GM21528 (cell line): Measurements from ENCODE around the gene EPSTI1.

Source experiments
- ATAC-seq: cut with Tn5 transposase; IDR thresholded peaks from one replicate; pipeline ENCODE4 v1.9.1; 2021; ENCODE audit warnings: mild to moderate bottlenecking, moderate library complexity; ENCODE audit not compliant: unreplicated experiment, low FRiP score

EPSTI1 gene

DNA sequence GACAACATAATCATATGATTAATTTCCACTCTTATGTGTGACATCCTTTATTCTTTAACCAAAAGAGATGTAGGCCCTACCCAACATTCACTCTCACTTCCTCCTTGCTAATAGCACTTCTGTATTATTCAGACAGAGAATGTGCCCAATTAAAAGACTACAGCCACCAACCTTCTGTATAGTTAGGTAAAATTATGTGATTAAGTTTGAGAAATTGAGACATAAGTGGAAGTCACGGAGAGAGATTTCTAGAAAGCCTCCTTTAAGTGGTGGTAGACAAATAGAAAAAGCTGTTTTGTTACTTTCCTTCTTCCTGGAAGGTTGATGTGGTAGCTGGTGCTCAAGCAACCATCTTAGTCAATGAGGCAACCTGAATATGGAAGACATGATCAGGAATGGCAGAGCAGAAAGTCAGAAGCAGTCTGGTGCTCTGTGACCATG, 14.8 kb downstream of the EPSTI1 start:
- ATAC-seq, result no peak

DNA sequence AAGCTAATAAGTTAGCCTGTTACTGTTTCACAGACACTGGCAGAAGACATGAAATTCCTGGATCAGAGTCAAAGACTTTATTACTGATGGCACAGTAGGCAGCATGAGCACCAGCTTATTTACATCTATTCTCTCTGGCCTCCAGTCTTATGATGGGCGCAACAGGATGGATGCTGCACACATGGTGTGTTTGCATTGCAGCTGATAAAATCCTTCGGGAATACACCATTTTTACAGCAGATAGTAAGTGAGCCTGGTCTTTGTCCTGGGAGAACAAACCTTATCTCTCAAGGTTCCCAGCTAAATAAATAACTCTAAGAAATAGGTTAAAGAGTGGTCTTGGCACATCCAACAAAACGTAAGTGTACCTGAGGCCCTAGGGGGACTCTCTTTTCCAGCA, 16.0 kb downstream of the EPSTI1 start:
- ATAC-seq, result no peak

DNA sequence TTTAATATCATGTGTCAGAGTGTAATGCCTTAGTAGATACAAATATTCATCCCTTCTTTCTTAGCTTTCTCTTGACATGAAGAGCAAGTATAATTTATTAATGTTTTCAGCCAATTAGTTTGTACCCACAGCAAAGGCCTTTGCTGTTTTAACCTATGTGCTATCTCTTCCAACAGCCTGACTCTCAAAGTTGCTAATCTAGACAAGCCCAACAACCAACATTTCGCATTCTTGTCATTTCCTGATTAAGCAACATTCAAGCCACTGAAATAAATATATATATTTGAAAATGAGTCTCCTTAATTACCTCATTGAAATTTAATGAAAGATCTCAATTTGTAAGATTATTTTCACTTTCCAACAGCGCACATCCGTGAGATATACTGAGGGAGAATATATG, 18.5 kb downstream of the EPSTI1 start:
- no peak for ATAC-seq

DNA sequence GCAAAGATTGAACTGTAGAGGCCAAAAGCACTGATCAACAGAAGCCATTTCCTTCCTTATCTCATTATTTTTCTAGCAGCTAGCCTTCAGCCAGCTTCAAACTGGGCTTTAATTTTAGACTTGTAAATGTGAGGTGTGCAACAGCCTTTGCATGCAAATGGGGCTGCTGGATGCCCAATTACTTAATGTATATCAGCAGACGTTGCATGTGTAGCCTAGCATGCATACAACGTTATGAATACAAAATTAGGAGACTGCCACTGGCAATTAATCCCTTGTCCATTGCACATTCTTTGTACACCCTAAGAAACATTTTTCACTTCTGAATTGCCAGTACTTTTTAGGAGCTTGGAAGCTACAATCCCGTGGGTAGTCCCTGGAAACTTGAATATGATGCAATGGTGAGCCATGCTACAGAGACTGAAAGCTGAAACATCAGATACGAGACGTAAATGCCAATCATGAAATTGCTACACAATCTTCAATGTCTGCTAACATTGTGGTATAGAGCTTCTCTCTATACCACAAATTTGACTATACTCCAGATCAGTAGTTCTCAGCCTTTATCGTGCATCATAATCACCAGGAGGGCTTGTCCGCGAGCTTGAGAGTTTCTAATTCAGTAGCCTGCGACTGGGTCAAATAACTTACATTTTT, 20.2 kb downstream of the EPSTI1 start:
- ATAC-seq, result peak; percentile 44

DNA sequence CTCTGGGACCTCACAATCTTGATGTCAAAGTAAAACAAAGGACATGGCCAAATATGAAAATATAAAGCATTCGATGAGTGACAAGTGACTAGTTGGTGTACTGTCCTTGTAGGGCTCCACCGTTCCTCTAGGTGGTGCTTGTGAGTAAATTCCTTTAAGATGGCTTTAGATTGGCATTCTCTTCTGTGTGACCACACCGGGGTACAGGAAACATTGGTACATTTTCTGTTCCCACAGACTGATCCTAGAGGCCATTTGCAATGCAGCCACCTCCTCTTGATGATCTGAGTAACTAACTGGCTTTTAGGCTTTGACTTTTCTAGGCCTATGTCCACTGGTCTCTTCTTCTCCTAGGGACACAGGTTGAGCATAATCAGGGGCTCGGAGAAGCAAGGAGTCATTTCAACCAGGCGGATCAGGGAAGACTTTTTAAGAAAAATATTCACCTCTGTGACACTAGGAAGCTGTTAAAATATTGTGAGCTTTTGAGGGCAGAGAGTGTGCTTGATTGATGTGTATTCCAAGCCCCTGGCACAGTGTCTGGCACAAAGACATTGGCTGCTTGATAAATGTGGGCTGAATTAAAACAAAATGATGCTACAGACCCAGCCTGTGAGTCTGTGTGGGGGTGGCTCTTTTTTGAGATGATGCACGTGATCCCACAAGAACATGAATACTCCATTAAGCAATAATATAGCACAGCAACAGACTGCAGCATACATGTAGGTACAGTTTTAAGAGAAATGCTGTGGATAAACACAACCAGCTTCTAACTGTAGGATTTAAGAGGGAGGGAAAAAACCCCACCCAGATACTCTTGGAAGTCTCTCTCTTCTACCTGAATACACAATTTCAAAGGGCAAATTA, 21.0 kb downstream of the EPSTI1 start:
- ATAC-seq, result peak; percentile 10

DNA sequence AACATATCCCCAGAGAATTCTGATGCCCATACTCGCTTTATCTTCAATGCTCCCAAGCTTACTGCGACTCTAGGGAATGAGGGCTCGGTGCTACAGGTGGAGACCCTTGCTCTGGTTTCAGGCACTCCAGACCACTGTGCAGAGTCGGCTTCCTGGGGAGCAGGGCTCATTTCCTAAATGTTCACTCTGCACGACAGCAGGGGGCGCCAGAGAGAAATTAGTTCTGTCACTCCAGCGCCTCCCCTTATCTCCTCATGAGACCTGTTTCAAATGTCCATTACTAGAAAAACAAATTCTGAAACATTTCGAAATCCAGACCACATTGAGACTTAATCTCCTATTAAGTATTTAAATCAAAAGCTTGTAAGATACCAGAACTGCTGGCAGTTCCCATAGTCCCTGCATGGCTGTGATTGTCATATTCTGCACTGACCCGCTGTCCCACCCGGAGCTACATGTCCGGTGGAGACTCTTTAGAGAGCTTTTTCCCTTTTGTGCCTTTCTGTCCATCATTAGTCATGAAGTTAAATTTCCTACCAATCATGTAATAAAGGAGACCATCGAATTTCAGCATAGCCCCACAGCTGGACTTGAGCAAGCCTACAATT, 22.4 kb downstream of the EPSTI1 start:
- ATAC-seq, result no peak

DNA sequence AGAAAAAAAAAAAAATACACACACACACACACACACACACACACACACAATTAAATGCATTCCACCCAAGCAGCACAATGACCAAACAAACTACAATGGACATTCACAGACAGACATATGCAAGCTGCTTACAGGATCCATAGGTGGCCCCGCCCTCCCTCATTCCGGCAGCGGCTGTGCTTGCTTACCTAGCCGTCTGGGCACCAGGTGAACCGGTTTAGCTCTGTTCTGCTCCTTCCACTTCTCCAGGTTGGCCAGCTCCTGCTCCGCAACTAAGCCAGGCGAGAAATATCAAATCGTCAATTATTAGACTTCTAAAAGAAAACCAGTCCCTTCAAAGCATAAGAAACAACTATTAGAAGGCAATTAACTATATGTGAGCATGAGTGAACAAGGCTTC, 23.1 kb downstream of the EPSTI1 start:
- no peak for ATAC-seq

DNA sequence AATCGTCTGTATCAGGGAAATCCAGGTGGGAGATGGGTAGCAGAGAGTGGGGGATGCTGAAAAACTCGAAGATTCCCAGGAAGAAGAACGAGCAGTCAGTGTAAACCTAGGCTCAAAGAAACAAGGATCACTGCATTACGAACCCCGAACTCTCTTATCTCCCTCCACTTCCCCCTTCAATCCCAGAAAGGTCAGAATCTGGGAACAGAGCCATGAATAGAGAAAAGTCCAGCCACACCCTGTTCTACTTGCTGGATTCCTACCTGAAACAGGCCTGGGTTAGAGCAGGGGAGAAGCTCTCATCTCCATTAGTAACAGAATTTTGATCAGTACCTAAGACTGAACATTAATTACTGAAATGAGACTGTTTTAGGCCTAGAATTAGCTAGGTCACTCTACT, 24.4 kb downstream of the EPSTI1 start:
- no peak for ATAC-seq

DNA sequence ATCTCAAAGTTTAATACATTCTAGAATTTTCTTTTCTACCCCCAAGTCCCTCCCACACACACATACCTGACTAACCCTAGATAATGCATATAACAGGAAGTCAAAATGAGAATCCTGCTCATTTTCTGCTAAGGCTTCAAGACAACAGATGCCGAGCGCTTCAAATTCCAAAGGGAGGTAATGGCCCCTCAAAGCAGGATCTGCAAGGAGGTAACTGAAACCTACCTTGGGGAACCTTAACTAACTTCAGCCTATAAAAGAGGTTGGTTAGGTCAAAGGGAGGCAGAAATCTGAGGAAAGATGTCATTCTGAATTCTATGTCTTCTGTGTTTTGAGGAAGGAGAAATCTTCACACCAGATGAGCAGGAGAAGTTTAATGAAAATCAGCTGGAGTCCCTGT, 26.8 kb downstream of the EPSTI1 start:
- ATAC-seq, result no peak

DNA sequence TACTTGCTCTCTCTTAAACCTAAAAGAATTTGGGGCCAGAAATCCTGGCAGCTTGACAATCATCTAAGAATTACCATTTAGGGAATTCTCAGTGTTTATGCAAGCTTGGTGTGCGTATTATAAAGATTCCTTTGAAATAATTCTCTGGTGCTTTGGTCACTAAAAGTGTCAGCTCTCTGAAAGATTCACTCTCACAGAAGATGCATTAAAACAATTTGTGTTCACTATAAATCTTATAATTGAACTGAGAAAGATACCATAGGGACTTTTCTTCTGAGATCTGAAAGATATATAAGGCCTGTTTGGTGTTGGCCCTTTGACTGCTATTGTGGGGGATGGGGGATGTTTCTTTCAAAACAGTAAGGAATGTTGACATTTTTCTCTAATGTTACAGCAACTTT, 27.3 kb downstream of the EPSTI1 start:
- no peak for ATAC-seq

DNA sequence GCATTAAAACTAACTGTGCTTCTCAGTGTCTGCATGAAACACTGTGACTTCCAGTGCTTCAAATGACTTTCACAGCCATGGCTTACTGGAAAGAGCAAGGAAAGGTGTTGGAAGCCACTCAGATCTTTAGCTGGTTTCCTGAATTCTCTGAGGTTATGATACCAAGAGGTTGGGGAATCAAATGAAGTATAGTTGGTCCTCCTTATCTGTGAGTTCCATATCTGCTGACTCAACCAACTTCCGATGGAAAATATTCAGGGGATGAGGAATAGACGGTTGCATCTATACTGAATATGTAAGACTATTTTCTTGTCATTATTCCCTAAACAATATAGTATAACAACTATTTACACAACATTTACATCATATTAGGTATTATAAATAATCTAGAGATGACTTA, 32.4 kb downstream of the EPSTI1 start:
- no peak for ATAC-seq

DNA sequence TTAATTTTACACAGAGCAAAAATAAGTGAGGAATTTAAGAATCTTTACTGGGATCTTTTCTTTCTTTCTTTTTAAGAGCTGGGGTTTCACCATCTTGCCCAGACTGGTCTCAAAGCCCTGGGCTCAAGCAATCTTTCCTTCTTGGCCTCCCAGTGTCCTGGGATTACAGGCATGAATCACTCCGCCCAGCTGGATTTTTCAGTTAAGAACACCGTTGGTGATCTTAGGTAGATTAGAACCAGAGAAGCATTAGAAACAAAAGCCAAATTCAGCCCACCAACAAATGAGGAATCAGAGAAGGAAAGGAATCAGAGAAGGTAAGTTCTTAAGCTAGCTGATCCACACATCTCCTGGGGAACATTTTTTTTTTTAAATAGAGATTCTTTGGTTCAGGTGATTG, 34.2 kb downstream of the EPSTI1 start:
- no peak for ATAC-seq

DNA sequence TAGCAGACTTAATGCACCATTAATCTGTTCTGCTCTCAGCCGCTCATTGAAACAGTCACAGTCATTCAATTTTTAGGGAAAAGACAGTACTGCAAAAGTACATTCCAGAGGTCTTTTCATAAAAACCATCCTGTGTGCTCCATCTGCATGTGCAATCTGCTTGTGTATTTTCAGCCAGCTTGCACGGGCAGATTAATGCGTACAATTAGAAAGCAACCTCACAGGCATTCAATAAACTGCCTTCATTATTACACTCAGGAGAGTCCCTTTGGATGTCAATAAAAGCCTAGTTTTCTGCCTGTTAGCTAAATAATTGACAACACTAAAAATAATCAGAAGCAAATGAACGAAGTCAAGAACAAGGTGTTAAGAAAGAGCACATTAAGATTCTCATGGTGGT, 41.9 kb downstream of the EPSTI1 start:
- no peak for ATAC-seq

DNA sequence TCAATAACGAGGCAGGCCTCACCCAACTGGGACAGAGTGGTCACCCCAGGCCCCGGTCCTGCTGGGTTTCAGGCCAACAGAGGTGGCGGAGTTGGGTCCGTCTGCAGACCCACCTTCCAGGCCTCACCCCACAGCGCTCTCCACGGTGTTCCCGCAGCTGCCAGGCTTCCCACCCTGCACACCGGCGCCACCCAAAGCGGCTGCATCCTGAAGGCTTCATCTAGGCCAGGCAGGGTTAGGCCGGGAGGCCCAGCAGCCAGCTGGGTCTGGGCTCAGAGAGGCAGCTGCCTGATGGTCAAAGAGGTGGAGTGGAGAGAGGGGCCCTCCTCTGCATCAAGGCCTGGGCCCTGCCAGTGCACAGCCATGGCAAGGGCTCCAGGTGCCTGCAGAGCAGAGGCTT, 44.1 kb downstream of the EPSTI1 start:
- no peak for ATAC-seq

DNA sequence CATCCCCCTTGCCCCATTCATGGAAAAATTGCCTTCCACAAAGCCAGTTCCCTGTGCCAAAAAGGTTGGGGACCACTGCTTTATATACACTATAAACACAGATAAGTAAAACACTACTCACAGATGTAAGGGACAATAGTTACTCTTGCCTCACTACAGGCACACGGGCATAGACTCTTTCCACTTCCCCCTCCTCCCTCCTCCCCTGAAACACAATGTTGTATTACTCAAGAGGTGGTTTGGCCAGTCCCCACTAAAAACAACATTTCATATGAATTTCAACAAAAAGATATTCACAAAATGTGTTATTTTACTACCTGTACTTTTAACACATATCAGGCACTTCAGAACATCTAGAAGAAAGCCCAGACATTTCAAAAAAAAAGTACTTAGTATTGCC, 45.1 kb downstream of the EPSTI1 start:
- ATAC-seq, result no peak

DNA sequence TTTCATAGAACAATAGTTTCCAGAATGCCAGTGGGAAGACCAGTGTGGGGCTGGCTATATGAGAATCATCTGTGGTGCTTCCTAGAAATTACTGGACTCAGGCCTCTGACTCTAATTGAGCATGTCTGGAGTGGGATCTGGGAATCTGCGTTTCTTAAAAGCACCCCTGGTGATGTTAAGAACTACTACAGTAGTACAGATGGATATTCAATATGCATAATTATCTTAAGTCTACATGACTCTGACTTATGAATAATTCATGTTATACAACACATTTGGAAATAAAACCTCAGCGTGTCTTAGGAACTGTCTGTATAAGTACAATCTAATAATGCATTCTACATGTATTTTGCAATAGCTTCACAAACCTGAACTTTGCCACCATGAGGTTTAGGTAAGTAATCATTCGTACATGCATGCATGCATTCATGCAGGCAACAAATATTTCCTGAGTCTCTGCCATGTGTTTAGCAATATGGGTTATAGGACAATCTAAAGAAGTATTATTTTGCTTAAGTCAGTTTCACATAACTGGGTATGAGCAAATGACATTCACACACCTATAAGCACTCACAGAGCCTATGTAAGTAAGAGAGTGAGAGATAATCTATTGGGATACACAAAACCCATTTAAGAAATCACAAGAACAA, 62.0 kb downstream of the EPSTI1 start:
- no peak for ATAC-seq

DNA sequence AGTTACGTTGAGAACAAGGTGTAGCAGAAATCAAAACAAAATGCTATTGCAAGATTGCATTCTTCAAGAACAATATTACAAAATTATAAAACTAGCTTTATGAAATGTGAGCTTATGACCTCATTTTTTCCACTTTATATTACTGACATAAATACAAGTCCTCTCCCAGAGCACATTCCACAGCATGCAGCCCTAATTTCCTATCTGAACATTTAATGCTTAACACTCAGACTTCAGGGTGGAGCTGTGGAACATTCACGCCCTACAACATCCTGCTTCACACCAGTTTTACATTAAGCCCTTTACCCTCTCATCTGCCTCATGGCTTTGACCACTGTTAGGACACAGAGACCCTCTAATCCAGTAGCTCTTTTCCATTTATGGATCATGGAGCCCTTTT, 65.5 kb downstream of the EPSTI1 start:
- ATAC-seq, result no peak

DNA sequence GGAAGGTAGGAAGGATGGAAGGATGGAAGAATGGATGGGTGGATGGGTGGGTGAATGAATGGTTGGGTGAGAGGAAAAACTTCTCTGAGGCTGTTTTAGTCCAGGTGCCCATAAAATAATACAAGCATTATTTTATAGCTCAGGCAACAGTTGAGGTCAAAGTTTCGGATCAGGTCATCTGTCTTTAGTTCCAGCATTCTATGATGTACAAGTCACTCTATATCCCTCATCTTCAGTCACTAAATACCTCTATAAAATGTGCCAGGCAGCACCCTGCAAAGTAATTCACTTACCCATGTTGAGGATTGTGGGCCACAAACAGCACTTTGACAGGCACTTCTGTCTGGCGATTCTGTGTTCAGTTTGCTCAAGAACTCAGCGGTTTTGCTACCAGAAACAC, 66.0 kb downstream of the EPSTI1 start:
- ATAC-seq, result no peak

DNA sequence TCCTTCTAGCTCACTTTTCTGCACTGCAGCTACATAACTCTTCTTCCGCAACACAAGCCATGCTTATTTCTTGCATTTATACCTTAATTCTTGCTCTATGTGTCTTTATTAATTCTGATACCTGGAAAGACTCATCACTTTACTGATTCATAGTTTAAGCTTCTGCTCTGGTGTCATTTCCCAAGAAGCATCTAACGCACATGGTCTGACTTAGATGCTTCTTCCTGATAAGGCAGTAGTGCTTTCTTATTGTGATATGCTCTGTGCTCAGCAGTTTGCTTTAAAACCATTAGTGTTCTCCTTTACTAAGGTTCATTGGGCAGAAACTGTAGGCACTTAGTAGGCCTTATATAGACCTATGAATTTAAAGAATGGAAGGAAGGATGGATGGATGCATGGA, 66.4 kb downstream of the EPSTI1 start:
- no peak for ATAC-seq

DNA sequence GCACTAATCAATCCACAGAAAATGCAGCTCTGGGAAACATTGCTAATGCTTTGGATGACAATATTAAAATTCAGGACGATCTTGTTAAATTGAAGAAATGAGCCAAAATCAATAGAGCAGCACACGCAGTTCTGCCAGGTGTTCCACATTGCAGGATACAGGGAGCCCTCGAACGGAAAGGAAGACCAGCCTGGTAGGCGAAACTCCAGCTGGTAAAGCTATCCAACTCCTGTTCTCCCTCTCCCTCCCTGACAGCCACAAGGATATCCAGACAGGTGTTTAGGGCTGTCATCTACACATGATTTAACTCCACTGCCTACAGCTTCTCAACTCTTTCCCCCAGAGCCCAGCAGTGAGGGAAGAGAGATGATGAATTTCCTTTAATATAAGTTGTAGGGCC, 67.7 kb downstream of the EPSTI1 start:
- no peak for ATAC-seq

DNA sequence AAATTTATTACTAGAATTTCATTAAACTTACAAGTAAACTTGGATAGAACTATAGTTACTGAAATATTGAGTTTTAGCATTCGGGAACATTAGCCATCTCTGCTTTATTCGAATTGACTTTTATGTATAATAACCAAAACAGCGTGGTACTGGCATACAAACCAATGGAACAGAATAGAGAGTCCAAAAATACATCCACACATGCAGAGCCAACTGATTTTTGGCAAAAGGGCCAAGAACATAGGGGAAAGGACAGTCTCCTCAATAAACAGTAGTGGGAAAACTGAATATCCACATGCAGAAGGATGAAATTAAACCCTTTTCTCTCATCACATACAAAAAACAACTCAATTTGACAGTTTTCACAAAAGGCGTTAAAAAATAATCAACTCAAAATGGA, 84.3 kb downstream of the EPSTI1 start:
- ATAC-seq, result no peak
